Activated CD8-positive, alpha-beta T cell treated with anti-CD3 and anti-CD28 coated beads for 36 hours (primary cell): ENCODE data around the gene RNF144A. TPM values are rescaled to one million over a fixed set of nuclear protein-coding genes. Genes with fewer than 3 reads are reported as not detected.

Experiments used
- ATAC-seq: fragments of 200-7000 bp; cut with Tn5 transposase; one replicate; pipeline ENCODE4 v1.10.0; 2021; ENCODE audit warnings: mild to moderate bottlenecking, moderate library complexity
- CTCF ChIA-PET: fragments of 350-600 bp; sonication (Branson Sonifier 250); formaldehyde crosslinking; loops from one replicate; lab custom pipeline; 2021; ENCODE audit warnings: antibody characterized with exemption; lab: Charles Lee
- POLR2A ChIA-PET: fragments of 350-600 bp; sonication (Branson Sonifier 250); formaldehyde crosslinking; loops from one replicate; lab custom pipeline; 2021; ENCODE audit warnings: antibody characterized with exemption; lab: Charles Lee
- DNase-seq: peaks from one replicate; pipeline ENCODE4 v3.0.0-alpha.2; 2020
- H3K27ac Mint-ChIP-seq: one replicate; pipeline ENCODE4 v1.8.0; 2021; ENCODE audit warnings: mild to moderate bottlenecking, mixed read lengths
- H3K27me3 Mint-ChIP-seq: one replicate; pipeline ENCODE4 v1.8.0; 2021; ENCODE audit warnings: mixed read lengths
- H3K36me3 Mint-ChIP-seq: one replicate; pipeline ENCODE4 v1.8.0; 2021; ENCODE audit warnings: low read depth, mixed read lengths
- H3K4me1 Mint-ChIP-seq: one replicate; pipeline ENCODE4 v1.8.0; 2021; ENCODE audit warnings: low read depth, mixed read lengths
- H3K4me3 Mint-ChIP-seq: one replicate; pipeline ENCODE4 v1.8.0; 2021; ENCODE audit warnings: mild to moderate bottlenecking, moderate library complexity, mixed read lengths
- H3K9me3 Mint-ChIP-seq: one replicate; pipeline ENCODE4 v1.8.0; 2021; ENCODE audit warnings: mixed read lengths
- CTCF ChIP-seq: fragments of 200-600 bp; IDR thresholded peaks from one replicate; pipeline ENCODE4 v1.8.0; 2022; ENCODE audit warnings: antibody characterized with exemption, mild to moderate bottlenecking
- intact Hi-C: fragments of 100-400 bp; cut with micrococcal nuclease; formaldehyde crosslinking; loops from one replicate; pipeline ENCODE4 v1.10.0; 2022
- total RNA-seq, 2 experiments: library from RNA; stranded (reverse); gene quantifications; one replicate each; pipeline ENCODE4 v1.2.3, GENCODE V29; 2021

The RNF144A gene
- total RNA-seq, 2 experiments from 2014 or later = 32.6 to 36.5 TPM

GRCh38 chr2:6965071-6965795 lies 48.0 kb downstream of the RNF144A start:
- Mint-ChIP-seq H3K9me3 (peaks cover 2% of the 10 kb centered on the region), H3K27ac (no peak overlapping the region), H3K4me1 (peaks cover 13% of the 10 kb centered on the region), H3K4me3 (no peak overlapping the region), H3K27me3 (no peaks in the 10 kb centered on the region), H3K36me3 (peaks cover 27% of the 10 kb centered on the region)
- ChIA-PET POLR2A (no interaction called here), CTCF (interaction anchor here (0.8 to 1.5 kb wide), 2 partner anchors 12 to 100 kb away, joined by 3 to 4 read pairs; partner anchors contain the start of gene CMPK2)
- ATAC-seq (no peak), DNase-seq (no peak)
- no peak for TF ChIP-seq CTCF
- intact Hi-C loops = no loop called here

- Mint-ChIP-seq H3K4me3 (no peak overlapping the region), H3K4me1 (peaks cover 7% of the 10 kb centered on the region), H3K27ac (no peak overlapping the region), H3K9me3 (peaks cover 2% of the 10 kb centered on the region), H3K27me3 (no peaks in the 10 kb centered on the region), H3K36me3 (peaks cover 30% of the 10 kb centered on the region)
- TF ChIP-seq CTCF = no peak
- DNase-seq = no peak
- ChIA-PET POLR2A (no interaction called here), CTCF (interaction anchor here (0.8 kb wide), 1 partner anchor 13 kb away, joined by 4 read pairs; no protein-coding TSS in a partner anchor)
- ATAC-seq = no peak
- intact Hi-C loops = no loop called here
Observed at GRCh38 chr2:6966446-6966940, 49.3 kb downstream of the RNF144A start.

GRCh38 chr2:6967301-6967700 lies 50.1 kb downstream of the RNF144A start:
- ATAC-seq (no peak), DNase-seq (no peak)
- peaks cover 30% of the 10 kb centered on the region for H3K36me3 Mint-ChIP-seq
- no peak overlapping the region for H3K27ac Mint-ChIP-seq
- peaks cover 4% of the 10 kb centered on the region for H3K4me1 Mint-ChIP-seq
- ChIA-PET CTCF (no interaction called here), POLR2A (no interaction called here)
- no peak for TF ChIP-seq CTCF
- intact Hi-C loops = no loop called here
- H3K4me3 Mint-ChIP-seq = no peak overlapping the region
- peaks cover 2% of the 10 kb centered on the region for H3K9me3 Mint-ChIP-seq
- H3K27me3 Mint-ChIP-seq = no peaks in the 10 kb centered on the region

GRCh38 chr2:6968319-6969100 lies 51.3 kb downstream of the RNF144A start:
- H3K9me3 Mint-ChIP-seq = peaks cover 2% of the 10 kb centered on the region
- no peak overlapping the region for H3K4me3 Mint-ChIP-seq
- DNase-seq (no peak), ATAC-seq (no peak)
- CTCF ChIA-PET = no interaction called here
- H3K27me3 Mint-ChIP-seq = no peaks in the 10 kb centered on the region
- H3K4me1 Mint-ChIP-seq = peaks cover 4% of the 10 kb centered on the region
- TF ChIP-seq CTCF = no peak
- intact Hi-C loops = no loop called here
- H3K27ac Mint-ChIP-seq = no peak overlapping the region
- peaks cover 20% of the 10 kb centered on the region for H3K36me3 Mint-ChIP-seq
- POLR2A ChIA-PET = no interaction called here

GRCh38 chr2:6970551-6970950 lies 53.3 kb downstream of the RNF144A start:
- Mint-ChIP-seq H3K4me3 (no peak overlapping the region), H3K9me3 (no peaks in the 10 kb centered on the region), H3K27ac (no peak overlapping the region), H3K4me1 (peaks cover 4% of the 10 kb centered on the region), H3K36me3 (peaks cover 18% of the 10 kb centered on the region), H3K27me3 (no peaks in the 10 kb centered on the region)
- no peak for TF ChIP-seq CTCF
- DNase-seq (no peak), ATAC-seq (no peak)
- CTCF ChIA-PET = no interaction called here
- intact Hi-C loops = no loop called here
- POLR2A ChIA-PET = no interaction called here
